GM18498 (cell line): Measurements from ENCODE around the gene AQP1.

Source experiments
- ATAC-seq: cut with Tn5 transposase; IDR thresholded peaks from one replicate; pipeline ENCODE4 v1.9.1; 2021; ENCODE audit warnings: mild to moderate bottlenecking, moderate library complexity; ENCODE audit not compliant: unreplicated experiment

AQP1 gene

DNA sequence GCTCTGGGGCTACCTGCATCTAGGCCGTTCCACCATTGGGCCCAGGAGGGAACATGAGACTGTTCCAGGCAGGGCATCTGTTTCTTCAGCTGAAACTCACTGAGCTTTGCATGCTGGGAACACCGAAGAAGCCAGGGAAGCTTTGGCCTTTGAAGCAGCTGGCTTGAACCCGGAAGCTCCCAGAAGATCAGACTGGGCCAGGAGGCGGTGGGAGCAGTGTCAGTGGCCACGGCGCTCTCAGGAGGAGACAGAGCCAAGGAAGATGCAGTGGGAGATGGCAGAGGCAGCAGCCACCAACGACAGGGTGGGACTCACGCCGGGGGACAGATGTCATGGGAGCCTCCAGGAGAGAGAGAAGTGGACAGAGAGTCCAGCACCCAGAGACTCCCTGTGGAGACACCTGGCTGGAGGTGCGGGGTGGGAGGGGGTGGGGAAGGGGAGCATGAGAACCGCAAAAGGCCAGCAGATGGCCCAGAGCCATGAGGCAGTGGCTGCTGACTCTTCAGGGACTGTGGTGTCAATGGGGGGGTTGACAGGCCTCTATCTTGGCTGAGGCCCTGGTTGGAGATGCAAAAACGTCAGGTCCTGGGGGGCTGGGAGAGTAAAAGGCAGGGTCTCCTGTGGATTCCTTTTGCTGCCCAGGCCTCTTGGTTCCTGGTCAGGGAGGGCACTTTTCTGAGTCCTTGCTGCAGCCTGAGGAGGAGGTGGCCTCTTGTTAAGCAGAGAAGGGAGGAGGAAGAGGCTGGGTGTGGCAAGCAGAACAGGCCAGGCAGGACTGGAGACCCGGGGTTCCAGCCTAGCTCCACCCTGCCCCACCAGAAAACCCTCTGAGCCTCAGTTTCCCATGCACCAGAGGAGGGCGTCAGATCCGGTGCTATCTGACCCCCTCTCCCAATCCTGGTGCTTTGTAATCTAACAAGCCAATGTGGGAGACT is 6.3 kb upstream of the AQP1 start:
- no peak for ATAC-seq

DNA sequence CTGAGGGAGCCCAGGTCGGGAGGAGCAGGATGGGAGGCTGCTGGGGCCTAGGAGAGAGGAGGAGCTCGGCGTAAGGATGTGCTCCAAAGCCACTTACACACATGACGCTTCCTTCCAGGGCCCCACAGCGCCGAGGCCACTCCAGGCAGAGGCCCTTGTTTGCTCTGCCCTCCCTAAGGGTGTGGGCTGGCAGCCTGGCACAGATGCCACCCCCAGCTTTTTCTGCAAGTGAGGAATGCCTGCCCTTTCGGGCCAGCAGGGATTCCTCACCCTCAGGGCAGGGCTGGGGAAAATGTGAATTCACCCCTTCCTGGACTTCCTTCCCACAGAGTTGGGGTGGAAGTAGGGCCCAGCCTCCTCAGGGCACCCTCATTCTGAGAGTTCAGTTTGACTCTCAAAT is 5.6 kb upstream of the AQP1 start:
- no peak for ATAC-seq

DNA sequence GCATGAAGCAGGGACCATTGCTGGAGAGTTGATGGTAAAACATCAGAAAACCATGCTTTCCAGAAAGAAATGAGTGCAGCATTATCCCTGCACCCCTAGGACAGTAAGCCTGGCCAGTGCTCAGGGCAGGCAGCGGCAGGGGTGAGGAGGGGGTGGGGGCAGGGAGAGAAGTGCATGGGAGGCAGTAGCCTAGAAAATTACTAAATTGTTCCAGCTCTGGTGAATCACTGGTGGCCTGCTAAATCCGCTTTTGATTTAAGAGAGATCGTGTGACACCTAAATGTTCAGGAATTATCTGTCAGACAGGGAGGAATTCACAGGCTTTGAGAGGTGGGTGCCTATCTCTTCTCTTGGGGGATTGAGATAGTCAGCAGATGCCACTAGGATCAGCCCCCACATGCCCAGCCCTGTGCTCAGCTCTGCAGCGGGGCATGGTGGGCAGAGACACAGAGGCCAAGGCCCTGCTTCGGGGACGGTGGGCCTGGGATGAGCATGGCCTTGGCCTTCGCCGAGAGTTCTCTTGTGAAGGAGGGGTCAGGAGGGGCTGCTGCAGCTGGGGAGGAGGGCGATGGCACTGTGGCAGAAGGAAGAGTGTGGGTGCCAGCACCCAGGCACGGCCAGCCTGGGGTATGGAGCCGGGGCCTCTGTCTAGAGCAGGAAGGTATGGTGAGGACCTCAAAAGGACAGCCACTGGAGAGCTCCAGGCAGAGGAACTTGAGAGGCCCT is 5.0 kb upstream of the AQP1 start:
- no peak for ATAC-seq

DNA sequence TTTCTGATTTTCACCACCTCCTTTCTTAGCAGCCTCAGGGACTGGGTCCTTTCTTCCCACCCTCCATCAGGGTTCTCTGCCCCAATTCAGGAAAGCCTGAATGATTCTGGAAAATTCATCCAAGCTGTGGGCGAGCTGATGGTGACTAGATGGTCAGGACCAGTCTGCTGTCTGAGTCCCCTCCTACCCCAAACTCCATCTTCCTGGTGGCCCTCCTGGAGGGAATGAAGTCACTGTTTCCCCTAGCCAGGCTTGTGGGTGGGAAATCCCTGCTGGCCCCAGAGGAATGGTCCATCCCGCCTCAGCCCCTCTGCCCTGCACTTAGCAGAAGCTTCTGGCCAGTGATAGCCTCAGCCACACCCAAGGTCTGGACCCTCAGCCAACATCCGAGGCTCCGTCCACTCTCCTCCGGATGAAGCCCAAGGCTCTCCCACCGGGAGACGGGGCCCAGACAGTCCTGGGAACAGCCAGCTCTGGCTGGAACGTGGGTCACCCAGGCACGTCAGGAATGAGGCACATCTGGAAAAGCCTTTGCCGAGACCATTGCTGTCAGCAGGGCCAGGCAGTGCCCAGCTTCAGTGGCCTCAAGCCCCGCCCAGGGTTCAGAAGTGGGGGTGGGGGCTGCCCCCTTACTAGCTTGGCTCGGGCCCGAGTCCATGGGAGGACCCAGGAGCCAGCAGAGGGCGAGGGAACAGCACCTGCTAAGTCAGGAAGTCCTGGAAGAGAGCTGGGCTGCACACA is 4.0 kb upstream of the AQP1 start:
- no peak for ATAC-seq

DNA sequence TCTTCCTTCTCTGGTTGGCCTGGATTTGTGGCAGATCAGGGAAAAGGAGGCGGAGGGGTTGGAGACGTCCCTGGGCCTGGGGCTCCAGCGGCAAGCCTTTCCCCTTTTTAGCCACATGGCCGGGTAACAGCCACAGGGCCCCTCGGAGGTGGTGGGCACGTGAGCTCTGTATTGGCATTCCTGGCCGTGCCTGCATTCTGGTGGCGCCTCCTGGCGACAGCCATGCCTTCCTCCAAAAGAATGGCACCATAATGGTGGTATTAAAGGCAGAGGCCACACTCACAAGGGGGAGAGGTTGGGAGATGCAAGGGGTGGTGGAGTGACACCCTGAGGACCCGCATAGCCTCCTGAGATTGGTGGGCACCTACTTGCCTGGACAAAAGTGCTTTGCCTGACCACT is 3.0 kb upstream of the AQP1 start:
- no peak for ATAC-seq

DNA sequence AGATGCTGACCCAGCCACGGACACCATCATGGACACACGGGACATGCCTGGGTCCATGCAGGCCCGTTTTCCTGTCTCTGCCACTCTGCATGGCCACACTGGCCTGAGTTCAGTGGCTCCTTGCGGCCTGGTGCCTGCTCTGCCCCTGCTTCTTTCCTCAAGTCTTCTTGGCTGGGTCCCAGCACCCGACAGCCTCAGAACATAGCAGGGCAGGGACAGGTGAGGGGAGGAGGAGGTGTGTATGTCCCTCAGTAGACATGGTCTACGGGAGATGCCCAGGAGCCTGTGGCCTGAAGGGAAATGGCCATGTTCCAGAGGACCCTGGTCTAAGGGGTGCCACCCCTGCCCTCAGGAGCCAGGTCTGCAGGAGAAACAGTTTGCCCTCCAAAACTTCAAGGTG is 2.2 kb upstream of the AQP1 start:
- no peak for ATAC-seq

DNA sequence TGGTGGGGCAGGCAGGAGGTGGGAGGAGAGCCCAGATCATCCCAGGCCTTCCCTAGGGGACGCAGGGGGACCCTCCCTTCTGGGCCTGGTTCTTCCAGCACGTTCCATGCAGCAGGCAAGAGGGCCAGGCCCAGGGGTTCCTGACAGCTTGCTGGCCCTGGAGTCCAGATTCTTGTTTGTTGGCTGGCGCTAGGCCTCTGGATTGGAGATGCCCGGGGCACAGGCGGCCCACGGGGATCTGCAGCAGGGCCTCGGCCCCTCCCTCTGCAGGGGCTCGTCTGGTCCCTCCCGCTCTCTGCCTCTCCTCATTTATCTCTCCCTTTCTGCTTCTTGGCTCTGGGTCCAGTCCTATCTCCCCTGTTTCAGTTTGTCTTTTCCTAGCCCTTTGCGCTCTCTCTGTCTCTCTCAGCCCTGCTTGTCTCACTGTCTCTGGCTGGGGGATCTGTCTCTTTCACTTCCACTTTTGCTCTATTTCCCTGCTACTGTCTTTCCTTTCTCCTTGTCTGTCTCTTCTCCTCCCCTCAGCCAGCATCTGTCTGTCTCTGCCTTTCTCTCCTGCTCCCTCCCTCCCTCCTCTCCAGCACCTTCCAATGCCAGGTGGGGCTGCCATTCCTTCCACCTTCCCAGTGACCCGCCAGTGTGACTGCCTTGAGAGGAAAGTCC is 1.1 kb upstream of the AQP1 start:
- no peak for ATAC-seq

DNA sequence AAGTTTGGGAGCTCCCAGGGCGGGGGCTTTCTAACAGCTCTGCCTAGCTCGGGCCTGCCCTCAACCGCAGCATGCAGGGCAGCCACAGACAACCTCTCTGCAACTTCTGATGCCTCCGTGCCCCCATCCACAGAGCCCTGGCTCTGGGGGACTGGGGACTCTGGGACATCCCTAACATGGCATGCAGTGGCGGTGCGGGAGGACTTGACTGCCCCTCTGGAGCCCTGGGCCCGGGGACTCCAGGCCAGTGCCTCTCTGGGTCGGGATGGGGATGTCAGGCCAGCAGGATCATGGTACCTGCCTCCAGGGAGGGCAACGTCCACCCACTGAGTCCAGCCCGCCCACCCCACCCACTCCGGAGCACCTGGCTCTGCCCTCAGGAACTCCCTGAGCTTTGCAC is 520 bp upstream of the AQP1 start:
- ATAC-seq = no peak

DNA sequence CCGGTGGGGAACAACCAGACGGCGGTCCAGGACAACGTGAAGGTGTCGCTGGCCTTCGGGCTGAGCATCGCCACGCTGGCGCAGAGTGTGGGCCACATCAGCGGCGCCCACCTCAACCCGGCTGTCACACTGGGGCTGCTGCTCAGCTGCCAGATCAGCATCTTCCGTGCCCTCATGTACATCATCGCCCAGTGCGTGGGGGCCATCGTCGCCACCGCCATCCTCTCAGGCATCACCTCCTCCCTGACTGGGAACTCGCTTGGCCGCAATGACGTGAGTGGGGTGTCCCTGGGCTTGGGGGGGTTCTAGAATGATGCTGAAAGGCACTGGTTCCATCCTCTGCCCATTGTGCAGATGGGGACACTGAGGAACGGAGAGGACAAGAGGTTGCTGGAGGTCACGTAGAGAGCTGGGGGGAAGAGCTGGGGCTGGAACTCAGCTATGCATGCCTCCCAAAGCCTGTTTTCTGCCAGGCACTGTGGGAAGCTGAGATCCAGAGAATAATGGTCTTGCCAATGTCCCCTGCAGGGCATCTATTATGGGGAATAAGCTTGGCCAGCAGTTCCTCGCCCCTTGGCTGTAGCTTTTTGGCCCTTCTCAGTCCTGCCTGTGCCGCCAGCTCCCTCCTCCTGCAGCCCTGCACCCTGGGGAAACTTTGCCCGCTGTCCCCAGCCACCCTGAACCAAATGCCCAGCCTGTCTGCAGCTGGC is 523 bp downstream of the AQP1 start:
- no peak for ATAC-seq

DNA sequence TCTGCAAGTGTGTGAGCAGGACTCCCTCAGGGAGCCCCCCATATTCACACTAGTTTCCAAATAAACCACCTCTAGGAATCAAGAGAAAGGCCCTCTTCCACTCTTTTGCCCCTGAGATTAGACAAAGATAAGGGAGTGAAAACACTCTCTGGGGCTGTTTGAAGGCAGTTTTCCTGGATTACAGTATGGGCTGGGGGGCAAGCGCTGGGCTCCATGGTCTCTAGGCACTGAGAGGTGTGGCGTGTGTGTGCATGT is 1.0 kb downstream of the AQP1 start:
- no peak for ATAC-seq

DNA sequence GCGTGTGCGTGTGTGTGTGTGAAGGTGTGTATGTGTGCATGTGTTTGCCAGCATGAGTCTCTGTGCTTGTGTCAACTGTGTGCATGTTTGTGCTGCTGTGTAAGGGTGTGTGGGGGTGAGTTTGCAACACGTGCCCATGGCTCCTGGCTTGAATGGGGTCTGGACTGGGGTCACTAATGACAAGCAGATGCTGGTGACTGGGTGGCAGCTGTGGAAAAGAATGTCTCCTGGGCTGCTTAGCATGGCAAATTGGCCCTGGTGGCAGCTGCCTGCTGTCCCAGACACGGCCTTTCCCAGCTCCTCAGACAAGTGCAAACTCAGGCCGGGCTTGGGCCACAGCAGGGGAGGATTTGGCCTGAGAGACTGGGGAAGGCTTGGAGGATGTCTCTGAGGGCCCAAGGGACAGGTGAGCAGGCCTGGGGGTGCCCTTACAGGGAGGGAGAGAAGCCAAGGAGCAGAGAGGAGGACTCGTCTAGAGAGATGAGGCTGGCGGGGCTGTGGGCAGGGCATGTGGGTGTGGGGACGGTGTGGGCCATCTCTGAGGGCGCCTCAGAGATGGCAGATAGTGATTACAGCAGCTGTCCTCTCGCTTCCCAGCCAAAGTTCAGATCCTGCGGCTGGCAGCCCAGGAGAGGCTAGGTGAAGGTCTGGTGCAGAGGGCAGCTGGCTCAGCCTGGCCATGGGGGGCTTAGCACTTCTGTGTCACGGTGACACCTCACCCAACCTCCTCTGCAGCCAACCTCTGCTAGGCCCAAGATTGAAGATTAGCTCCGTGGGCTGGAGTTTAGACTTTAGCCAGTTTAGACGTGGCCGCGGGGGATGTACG is 1.5 kb downstream of the AQP1 start:
- no peak for ATAC-seq

DNA sequence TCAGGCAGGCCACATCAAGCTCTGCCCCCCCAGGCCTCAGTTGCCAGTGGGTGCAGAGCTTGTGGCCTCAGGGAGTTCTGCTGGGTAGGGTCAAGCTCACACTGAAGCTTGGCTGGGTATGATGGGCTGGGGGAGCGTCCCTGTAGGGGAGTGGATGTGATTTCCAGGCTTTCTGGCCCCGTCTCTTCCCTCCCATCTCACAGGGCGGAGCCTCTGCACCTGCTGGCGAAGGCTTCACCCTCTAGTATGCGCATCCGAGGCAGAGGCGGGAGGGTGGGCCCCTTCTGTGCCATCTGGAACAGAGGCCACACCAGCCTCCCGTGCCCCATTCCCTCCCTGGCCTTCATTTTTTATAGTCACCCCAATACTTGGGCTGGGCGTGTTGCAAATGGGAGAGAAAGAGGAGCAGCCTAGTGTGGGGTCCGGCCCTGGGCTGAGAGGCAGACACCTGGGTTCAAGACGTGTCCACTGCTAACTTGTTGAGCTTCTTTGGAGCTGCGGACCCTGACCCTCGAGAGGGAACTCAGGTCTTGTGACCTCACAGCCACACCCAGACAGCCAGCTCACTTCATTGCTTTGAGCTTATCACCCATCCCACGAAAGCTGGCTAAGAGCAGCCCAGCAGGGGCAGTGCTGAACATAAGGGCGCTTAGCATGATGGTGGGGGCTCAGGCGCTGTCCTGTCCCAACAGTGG is 2.3 kb downstream of the AQP1 start:
- no peak for ATAC-seq

DNA sequence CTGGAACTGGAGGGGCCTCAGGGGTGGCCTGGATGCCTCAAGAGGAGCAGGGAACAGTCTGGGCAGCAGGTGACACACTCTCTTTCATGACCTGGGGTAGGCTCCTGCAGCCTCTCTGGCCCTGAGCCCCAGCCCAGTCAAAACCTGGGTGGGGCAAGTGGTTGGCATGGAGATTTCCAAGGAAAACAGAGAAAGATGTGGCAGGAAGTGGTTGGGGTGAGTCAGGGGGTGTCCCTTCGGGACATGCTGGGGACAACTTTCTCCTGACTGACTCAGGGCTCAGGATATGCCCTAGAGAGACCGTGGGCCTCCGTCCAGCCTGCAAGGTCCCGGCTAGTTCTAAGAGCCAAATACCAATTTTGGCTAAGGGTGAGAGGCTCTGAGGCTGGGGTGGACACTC is 2.9 kb downstream of the AQP1 start:
- no peak for ATAC-seq

DNA sequence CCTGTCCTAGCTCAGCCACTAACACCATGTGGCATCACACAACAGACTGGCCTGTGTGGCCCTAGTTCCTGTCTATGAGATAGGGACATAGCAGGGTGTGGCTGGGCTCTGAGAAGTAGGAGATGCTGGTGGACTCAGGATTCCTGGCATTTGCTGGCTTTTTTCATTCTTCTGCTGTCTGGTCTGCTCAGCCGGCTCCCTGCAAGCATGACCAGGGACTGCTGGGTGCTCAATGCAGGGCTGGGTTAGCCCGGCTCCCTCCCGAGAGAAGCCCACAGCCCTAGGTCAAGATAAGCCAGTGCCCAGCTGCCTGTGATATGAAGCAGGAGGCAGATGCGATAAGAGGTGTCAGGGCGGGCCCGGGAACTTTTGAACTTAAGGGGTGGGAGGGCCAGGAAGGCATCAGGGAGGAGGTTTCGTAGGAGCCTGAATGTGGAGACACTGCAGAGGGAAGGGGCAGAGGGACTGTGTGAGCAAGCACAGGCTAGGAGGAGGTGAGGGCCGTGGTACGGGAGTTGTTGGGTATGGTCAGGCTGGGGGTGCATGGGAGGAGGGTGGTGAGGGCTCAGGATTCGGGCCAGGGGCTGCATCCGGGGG is 3.5 kb downstream of the AQP1 start:
- ATAC-seq = no peak

DNA sequence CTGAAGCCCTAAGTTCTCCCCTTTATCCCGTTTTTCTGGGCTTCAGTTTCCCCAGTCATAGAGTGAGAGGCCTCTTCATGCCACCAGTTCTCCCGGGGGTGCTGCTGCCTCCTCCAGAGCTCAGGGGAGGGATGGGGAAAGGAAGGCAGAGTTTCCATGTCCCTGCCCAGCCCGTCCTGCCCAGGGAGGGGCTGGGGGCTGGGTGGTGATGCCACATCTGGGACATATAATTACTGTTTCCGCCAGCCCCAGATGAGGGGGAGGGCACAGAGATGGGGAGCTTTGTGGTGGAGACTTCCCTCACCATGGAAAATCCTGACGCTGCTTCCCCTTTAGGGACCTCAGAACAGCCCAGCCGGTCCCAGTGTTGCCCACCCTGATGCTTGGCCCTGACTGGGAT is 4.1 kb downstream of the AQP1 start:
- ATAC-seq = no peak

DNA sequence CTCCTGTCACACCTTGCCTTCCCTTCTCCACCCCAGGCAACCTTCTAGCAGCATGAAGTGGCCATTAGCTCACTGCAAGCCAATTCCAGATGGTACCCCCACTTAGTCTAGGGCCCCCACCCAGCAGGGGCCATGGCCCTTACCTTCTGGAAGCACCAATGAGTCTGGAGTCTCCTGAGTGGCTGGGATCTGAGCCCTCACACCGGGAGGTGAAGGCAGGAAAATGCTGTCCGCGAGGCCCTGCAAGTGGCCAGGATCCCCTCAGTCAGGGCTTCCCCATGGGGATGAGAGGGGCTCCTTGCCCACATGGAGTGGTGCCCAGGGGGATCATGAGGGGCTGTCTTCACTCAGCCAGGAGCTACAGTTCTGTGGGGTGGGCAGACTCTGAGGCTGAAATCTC is 4.6 kb downstream of the AQP1 start:
- no peak for ATAC-seq

DNA sequence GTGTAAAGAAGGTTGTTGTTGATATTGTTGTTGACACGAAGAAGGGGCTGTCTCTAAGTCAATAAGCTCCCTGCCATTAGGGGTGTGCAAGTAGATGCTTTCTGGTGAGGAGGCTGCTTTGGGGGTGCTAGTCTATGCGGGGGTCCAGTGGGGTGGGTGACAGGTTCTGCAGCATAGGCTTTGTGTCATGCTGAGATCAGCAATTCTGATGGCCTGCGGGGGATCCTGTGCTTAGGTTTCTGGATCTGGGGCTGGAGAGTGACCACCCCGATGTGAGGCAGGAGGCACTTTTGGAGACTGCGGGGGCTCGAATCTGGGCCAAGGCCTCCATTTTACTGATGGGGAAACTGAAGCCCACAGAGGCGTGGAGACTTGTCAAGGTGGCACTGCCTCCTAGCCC is 5.1 kb downstream of the AQP1 start:
- ATAC-seq = no peak

DNA sequence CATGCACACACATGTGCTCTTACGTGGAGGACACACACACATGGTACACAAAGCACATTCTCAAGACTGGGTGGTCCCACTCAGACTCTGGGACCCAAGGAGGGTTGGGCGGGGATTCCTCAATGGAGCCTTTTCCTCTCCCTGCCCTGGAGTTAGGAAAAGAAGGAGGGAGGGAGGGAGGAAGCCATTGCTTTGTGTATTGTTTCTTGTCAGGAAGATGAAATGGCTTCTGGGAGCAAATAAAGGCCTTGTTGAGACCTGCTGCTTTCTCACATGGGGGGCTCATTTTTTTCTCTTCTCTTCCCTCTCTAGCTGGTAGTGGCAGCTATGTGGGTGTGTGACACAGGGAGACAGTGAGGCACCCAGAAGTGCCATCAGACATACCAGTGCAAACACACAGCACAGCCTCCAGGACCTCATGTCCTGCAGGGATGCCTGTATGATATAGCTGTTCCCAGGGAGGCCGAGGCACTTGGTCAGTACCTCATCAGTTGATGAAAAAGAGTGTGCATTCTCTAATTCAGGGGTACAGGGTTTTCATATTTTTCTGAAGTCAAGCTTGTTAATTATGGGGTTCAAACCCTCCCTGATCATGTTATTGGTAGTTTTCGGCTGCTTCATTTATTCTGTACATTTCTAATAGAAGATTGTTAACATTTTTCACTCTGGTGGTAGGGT is 5.7 kb downstream of the AQP1 start:
- no peak for ATAC-seq
